OCI-LY7 (cell line): ENCODE data around the gene LYRM9. TPM values are rescaled to one million over a fixed set of nuclear protein-coding genes. Genes with fewer than 3 reads are reported as not detected.

Source experiments
- BruUV-seq: library from RNA; stranded (reverse); fragments of 400-500 nt; replicated peaks from 2 replicates; lab custom pipeline; 2021; lab: Mats Ljungman, UMichigan
- CTCF ChIA-PET: fragments of 300-600 bp; sonication (Branson Sonifier 250); formaldehyde crosslinking; loops from one replicate; lab custom pipeline; 2022; ENCODE audit warnings: antibody characterized with exemption; ENCODE audit not compliant: unreplicated experiment; lab: Charles Lee
- POLR2A ChIA-PET: fragments of 300-600 bp; sonication (Branson Sonifier 250); formaldehyde crosslinking; loops from one replicate; lab custom pipeline; 2022; ENCODE audit warnings: antibody characterized with exemption; lab: Charles Lee
- DNase-seq: peaks from one replicate; pipeline ENCODE4 v3.0.0-alpha.2; 2015; ENCODE audit warnings: low spot score
- H2AFZ ChIP-seq: fragments of 200-600 bp; sonication (generic), shearing (Covaris generic); 2 replicates; pipeline ENCODE4 v1.6.1; 2014; ENCODE audit warnings: mild to moderate bottlenecking, antibody characterized with exemption, low read length, moderate library complexity
- H3K27ac ChIP-seq: fragments of 200-600 bp; sonication (generic); 2 replicates; pipeline ENCODE4 v1.5.1; 2014; ENCODE audit warnings: mixed run types, low read depth, mild to moderate bottlenecking, moderate library complexity, low read length, inconsistent platforms; ENCODE audit not compliant: poor library complexity, severe bottlenecking
- H3K36me3 ChIP-seq: fragments of 200-600 bp; sonication (generic); 2 replicates; pipeline ENCODE4 v1.6.1; 2014; ENCODE audit warnings: mild to moderate bottlenecking, antibody characterized with exemption, low read length, moderate library complexity, mixed read lengths; ENCODE audit not compliant: insufficient read depth
- H3K4me1 ChIP-seq: fragments of 200-600 bp; sonication (generic); 2 replicates; pipeline ENCODE4 v1.5.1; 2014; ENCODE audit warnings: mild to moderate bottlenecking, low read length; ENCODE audit not compliant: insufficient read depth, poor library complexity, severe bottlenecking
- H3K4me2 ChIP-seq: fragments of 200-600 bp; sonication (generic); 2 replicates; pipeline ENCODE4 v1.6.1; 2014; ENCODE audit warnings: mild to moderate bottlenecking, low read length
- H3K4me3 ChIP-seq: fragments of 200-600 bp; sonication (generic); 2 replicates; pipeline ENCODE4 v1.5.1; 2014; ENCODE audit warnings: mild to moderate bottlenecking, low read depth, low read length; ENCODE audit not compliant: poor library complexity, severe bottlenecking
- H3K79me2 ChIP-seq: fragments of 200-600 bp; sonication (generic); 2 replicates; pipeline ENCODE4 v1.6.1; 2016; ENCODE audit warnings: low read depth, mild to moderate bottlenecking, low read length, moderate library complexity, mixed read lengths; ENCODE audit not compliant: insufficient read depth
- H3K9me2 ChIP-seq: fragments of 200-600 bp; sonication (generic); 2 replicates; pipeline ENCODE4 v1.6.1; 2016; ENCODE audit warnings: mild to moderate bottlenecking, low read length, mixed read lengths; ENCODE audit not compliant: insufficient read depth
- H3K9me3 ChIP-seq: fragments of 200-600 bp; sonication (generic); 2 replicates; pipeline ENCODE4 v1.6.1; 2014; ENCODE audit warnings: mild to moderate bottlenecking, mixed run types, low read length, mixed read lengths
- H4K20me1 ChIP-seq: fragments of 200-600 bp; sonication (generic); 2 replicates; pipeline ENCODE4 v1.6.1; 2014; ENCODE audit warnings: mild to moderate bottlenecking, antibody characterized with exemption, low read length, moderate library complexity, mixed read lengths; ENCODE audit not compliant: insufficient read depth
- EZH2phosphoT487 ChIP-seq: fragments of 200-600 bp; sonication (generic); IDR thresholded peaks from 2 replicates; pipeline ENCODE4 v1.6.1; 2018; ENCODE audit warnings: low read depth, borderline replicate concordance, mild to moderate bottlenecking, mixed run types, antibody characterized with exemption, low read length, moderate library complexity, mixed read lengths
- intact Hi-C: fragments of 100-400 bp; cut with micrococcal nuclease; formaldehyde crosslinking; loops from one replicate; pipeline ENCODE4 v1.10.0; 2022; ENCODE audit not compliant: unreplicated experiment
- total RNA-seq, 2 experiments: library from RNA; depleted of rRNA in 1 of 2; stranded (reverse); fragments of >200 nt in 1 of 2; shearing (Covaris generic) in 1 of 2; gene quantifications; 2 replicates each; pipeline ENCODE4 v1.2.3, GENCODE V29; 2014 to 2022
- TF ChIP-seq, protein P1 (sequence below): fragments of 200-600 bp; sonication (generic); conservative IDR thresholded peaks from 2 replicates; pipeline ENCODE4 v1.5.1; 2014; ENCODE audit warnings: mild to moderate bottlenecking, antibody characterized with exemption, low read length, moderate library complexity, mixed read lengths

Gene LYRM9
- total RNA-seq, 2 experiments from 2014 or later, result 0.35 to 1.4 TPM

- Histone ChIP-seq H3K9me3 (no peaks in the 10 kb centered on the region), H3K27ac (no peak overlapping the region), H3K36me3 (no peaks in the 10 kb centered on the region), H4K20me1 (no peaks in the 10 kb centered on the region), H3K79me2 (no peaks in the 10 kb centered on the region), H3K4me2 (no peak overlapping the region), H3K4me3 (no peak overlapping the region), H3K9me2 (no peaks in the 10 kb centered on the region), H2AFZ (no peak overlapping the region), H3K4me1 (no peaks in the 10 kb centered on the region)
- intact Hi-C loops, result no loop called here
- POLR2A ChIA-PET, result interaction anchor here (0.6 kb wide), 1 partner anchor 24 kb away, joined by 3 read pairs; no protein-coding TSS in a partner anchor
- CTCF ChIA-PET, result no interaction called here
- no peak for DNase-seq
- no peak for TF ChIP-seq EZH2phosphoT487
- TF ChIP-seq, protein P1, sequence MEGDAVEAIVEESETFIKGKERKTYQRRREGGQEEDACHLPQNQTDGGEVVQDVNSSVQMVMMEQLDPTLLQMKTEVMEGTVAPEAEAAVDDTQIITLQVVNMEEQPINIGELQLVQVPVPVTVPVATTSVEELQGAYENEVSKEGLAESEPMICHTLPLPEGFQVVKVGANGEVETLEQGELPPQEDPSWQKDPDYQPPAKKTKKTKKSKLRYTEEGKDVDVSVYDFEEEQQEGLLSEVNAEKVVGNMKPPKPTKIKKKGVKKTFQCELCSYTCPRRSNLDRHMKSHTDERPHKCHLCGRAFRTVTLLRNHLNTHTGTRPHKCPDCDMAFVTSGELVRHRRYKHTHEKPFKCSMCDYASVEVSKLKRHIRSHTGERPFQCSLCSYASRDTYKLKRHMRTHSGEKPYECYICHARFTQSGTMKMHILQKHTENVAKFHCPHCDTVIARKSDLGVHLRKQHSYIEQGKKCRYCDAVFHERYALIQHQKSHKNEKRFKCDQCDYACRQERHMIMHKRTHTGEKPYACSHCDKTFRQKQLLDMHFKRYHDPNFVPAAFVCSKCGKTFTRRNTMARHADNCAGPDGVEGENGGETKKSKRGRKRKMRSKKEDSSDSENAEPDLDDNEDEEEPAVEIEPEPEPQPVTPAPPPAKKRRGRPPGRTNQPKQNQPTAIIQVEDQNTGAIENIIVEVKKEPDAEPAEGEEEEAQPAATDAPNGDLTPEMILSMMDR, result no peak
- no TSS peak for BruUV-seq
Observed at GRCh38 chr17:27918498-27918897, 25.3 kb upstream of the LYRM9 start.

DNA sequence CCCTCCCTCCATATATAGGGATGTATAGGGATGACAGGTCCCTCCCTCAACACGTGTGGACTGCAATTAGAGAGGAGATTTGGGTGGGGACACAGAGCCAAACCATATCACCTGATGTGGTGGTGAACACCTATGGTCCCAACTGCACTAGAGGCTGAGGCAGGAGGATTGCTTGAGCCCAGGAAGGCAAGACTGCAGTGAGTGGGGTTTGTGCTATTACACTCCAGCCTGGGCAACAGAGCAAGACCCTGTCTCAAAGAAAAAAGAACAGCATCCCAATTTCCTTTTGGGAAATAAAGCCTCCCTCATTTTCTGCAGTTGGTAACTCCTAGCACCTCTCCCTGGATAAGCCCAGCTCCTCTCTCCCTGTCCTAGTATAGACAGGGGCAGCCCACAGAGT is 23.8 kb upstream of the LYRM9 start:
- Histone ChIP-seq H3K27ac (no peak overlapping the region), H3K4me3 (no peak overlapping the region), H3K9me3 (no peaks in the 10 kb centered on the region), H2AFZ (no peak overlapping the region), H3K4me2 (no peak overlapping the region), H3K79me2 (no peaks in the 10 kb centered on the region), H3K4me1 (no peaks in the 10 kb centered on the region), H3K9me2 (no peaks in the 10 kb centered on the region), H3K36me3 (no peaks in the 10 kb centered on the region), H4K20me1 (no peaks in the 10 kb centered on the region)
- DNase-seq, result no peak
- BruUV-seq, result no TSS peak
- no peak for TF ChIP-seq EZH2phosphoT487
- TF ChIP-seq, protein P1, result no peak
- intact Hi-C loops, result no loop called here
- ChIA-PET POLR2A (no interaction called here), CTCF (no interaction called here)

- Histone ChIP-seq H2AFZ (no peak overlapping the region), H3K36me3 (no peaks in the 10 kb centered on the region), H3K4me3 (no peak overlapping the region), H3K9me2 (no peaks in the 10 kb centered on the region), H3K9me3 (no peaks in the 10 kb centered on the region), H4K20me1 (no peaks in the 10 kb centered on the region), H3K27ac (no peak overlapping the region), H3K79me2 (no peaks in the 10 kb centered on the region), H3K4me2 (no peak overlapping the region), H3K4me1 (no peaks in the 10 kb centered on the region)
- ChIA-PET POLR2A (no interaction called here), CTCF (no interaction called here)
- TF ChIP-seq, protein P1, result no peak
- TF ChIP-seq EZH2phosphoT487, result no peak
- DNase-seq, result no peak
- no TSS peak for BruUV-seq
- intact Hi-C loops, result no loop called here
Observed at GRCh38 chr17:27915709-27916108, 22.5 kb upstream of the LYRM9 start.
